Prostate gland (tissue), 2 donors: Measurements from ENCODE around the gene PLEKHA7. TPM values are rescaled to one million over a fixed set of nuclear protein-coding genes. Genes with fewer than 3 reads are reported as not detected.
"Not testable (repeated sequence)": the region's sequence is repeated elsewhere in the genome, so short reads cannot be mapped to it uniquely, and the experiment has no call there.

Experiments used
- DNase-seq: peaks from one replicate; pipeline ENCODE4 v3.0.0-alpha.2; 2019; ENCODE audit warnings: low spot score
- H3K27ac ChIP-seq, 2 donors: fragments of 200-600 bp; sonication (generic); 2 replicates each; pipeline ENCODE4 v1.5.1; 2017 to 2019
- H3K27me3 ChIP-seq: fragments of 200-600 bp; sonication (generic); replicated peaks from 2 replicates; pipeline ENCODE4 v1.5.1; 2019; ENCODE audit not compliant: insufficient read depth
- H3K36me3 ChIP-seq, 2 donors: fragments of 200-600 bp; sonication (generic); 1 replicate in 1 of 2; 2 replicates in 1 of 2; pipeline versions ENCODE4 v1.5.1 to v1.8.1; 2017 to 2019
- H3K4me1 ChIP-seq: fragments of 200-600 bp; sonication (generic); replicated peaks from 2 replicates; pipeline ENCODE4 v1.5.1; 2019
- H3K4me3 ChIP-seq, 2 donors: fragments of 200-600 bp; sonication (generic); 2 replicates each; pipeline ENCODE4 v1.5.1; 2017 to 2019
- H3K9me3 ChIP-seq: fragments of 200-600 bp; sonication (generic); 2 replicates; pipeline ENCODE4 v1.5.1; 2017
- POLR2A ChIP-seq: fragments of 450-650 bp; IDR thresholded peaks from one replicate; pipeline ENCODE4 v1.6.1; 2016; ENCODE audit warnings: antibody characterized with exemption, mild to moderate bottlenecking
- POLR2AphosphoS5 ChIP-seq: sonication (generic); formaldehyde crosslinking; IDR thresholded peaks from one replicate; pipeline ENCODE4 v1.6.1; 2017; ENCODE audit warnings: antibody characterized with exemption
- WGBS: methylation state at CpG from one replicate; pipeline ENCODE4 v1.1.5; 2018; 5-methylcytosine and 5-hydroxymethylcytosine counted together
- intact Hi-C: fragments of 100-400 bp; cut with DNase I; formaldehyde crosslinking; loops from one replicate; pipeline ENCODE4 v1.14.2; 2022
- total RNA-seq, 2 donors: library from RNA; depleted of rRNA; stranded (reverse); fragments of >200 nt; gene quantifications; one replicate each; pipeline ENCODE4 v1.1.0, GENCODE V29; 2016
- TF ChIP-seq, protein P1 (sequence below), 4 experiments: fragments of 200-600 bp in 2 of 4; fragments of 450-650 bp in 2 of 4; sonication (generic) in 2 of 4; IDR thresholded peaks; 1 replicate in 3 of 4; 2 replicates in 1 of 4; pipeline ENCODE4 v1.5.1; 2016 to 2019; ENCODE audit warnings: antibody characterized with exemption in 4 of 4, mild to moderate bottlenecking in 2 of 4, moderate library complexity in 2 of 4

Gene PLEKHA7
- total RNA-seq, 2 donors from 2014 or later: 14.6 to 38.3 TPM

DNA sequence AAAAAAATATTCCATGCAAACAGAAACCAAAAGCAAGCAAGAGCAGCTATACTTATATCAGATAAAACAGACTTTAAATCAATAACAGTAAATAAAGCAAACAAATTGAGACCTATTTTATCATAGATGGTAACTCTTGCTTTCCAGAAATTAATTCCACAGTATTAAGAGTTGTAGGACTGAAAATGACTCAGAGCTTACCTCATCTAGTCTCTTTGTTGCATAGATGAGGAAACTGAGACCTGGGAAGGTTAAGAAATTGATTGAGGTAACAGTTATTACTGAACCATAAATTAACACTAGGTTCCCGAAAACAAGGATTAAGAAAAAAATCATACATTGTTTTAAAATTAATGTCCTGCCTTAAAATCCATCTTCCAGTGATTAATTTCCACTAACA, 123.8 kb downstream of the PLEKHA7 start:
- H3K9me3 ChIP-seq: no peaks in the 10 kb centered on the region

DNA sequence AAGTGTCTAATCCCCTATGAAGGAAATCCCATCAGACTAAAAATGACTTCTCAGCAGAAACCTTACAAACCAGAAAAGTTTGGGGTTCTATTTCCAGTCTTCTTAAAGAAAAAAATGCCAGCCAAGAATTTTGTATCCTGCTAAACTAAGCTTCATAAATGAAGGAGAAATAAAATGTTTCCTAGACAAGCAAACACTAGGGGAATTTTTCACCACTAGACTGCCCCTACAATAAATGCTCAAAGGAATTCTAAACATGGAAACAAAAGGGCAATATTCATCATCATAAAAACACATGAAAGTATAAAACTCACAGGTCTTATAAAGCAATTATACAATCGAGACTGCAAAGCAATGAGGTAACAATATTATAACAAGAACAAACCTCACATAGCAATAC, 124.3 kb downstream of the PLEKHA7 start:
- TF ChIP-seq POLR2AphosphoS5 (no peak), POLR2A (no peak)
- TF ChIP-seq, protein P1, sequence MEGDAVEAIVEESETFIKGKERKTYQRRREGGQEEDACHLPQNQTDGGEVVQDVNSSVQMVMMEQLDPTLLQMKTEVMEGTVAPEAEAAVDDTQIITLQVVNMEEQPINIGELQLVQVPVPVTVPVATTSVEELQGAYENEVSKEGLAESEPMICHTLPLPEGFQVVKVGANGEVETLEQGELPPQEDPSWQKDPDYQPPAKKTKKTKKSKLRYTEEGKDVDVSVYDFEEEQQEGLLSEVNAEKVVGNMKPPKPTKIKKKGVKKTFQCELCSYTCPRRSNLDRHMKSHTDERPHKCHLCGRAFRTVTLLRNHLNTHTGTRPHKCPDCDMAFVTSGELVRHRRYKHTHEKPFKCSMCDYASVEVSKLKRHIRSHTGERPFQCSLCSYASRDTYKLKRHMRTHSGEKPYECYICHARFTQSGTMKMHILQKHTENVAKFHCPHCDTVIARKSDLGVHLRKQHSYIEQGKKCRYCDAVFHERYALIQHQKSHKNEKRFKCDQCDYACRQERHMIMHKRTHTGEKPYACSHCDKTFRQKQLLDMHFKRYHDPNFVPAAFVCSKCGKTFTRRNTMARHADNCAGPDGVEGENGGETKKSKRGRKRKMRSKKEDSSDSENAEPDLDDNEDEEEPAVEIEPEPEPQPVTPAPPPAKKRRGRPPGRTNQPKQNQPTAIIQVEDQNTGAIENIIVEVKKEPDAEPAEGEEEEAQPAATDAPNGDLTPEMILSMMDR (IDR thresholded peaks at IDR 0.05): no peak
- DNase-seq: no peak
- no peak overlapping the region for H3K4me3 ChIP-seq
- H3K9me3 ChIP-seq: no peaks in the 10 kb centered on the region
- WGBS: 91% methylated on average over 1 of the region's 1 CpG
- no peaks in the 10 kb centered on the region for H3K4me1 ChIP-seq
- H3K27ac ChIP-seq: no peak overlapping the region
- no peaks in the 10 kb centered on the region for H3K27me3 ChIP-seq
- intact Hi-C loops: no loop called here
- no peaks in the 10 kb centered on the region for H3K36me3 ChIP-seq

More for the DNA sequence above, 123.8 kb downstream of the PLEKHA7 start:
- 100% methylated on average over 1 of the region's 1 CpG for WGBS
- TF ChIP-seq POLR2A: no peak
- no peak for TF ChIP-seq POLR2AphosphoS5
- TF ChIP-seq, protein P1 (IDR thresholded peaks at IDR 0.05): no peak
- no peak for DNase-seq
- Histone ChIP-seq H3K36me3 (no peaks in the 10 kb centered on the region), H3K27ac (no peak overlapping the region), H3K4me1 (no peaks in the 10 kb centered on the region), H3K4me3 (no peak overlapping the region), H3K27me3 (no peaks in the 10 kb centered on the region)
- intact Hi-C loops: no loop called here

DNA sequence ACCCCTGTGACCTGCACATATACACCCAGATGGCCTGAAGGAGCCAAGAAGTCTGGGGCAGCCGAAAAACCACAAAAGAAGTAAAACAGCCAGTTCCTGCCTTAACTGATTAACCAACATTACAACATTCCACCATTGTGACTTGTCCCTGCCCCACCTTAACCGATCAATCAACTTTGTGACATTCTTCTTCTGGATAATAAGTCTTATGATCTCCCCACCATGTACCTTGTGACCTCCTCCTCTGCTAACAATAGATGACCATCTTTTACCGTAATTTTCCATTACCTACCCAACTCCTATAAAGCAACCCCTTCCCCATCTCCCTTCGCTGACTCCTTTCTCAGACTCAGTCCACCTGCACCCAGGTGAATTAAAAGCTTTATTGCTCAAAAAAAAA, 125.2 kb downstream of the PLEKHA7 start:
- H3K4me1 ChIP-seq, H3K27ac ChIP-seq, DNase-seq, H3K27me3 ChIP-seq, intact Hi-C loops, H3K4me3 ChIP-seq, H3K9me3 ChIP-seq, H3K36me3 ChIP-seq: not testable (repeated sequence)
- 95% methylated on average over 4 of the region's 4 CpGs for WGBS

- H3K4me1 ChIP-seq, H3K27ac ChIP-seq, H3K36me3 ChIP-seq, intact Hi-C loops, H3K4me3 ChIP-seq, DNase-seq, H3K9me3 ChIP-seq, H3K27me3 ChIP-seq: not testable (repeated sequence)
- 89% methylated on average over 23 of the region's 23 CpGs for whole genome bisulfite sequencing
Observed at GRCh38 chr11:16887887-16888286, 126.3 kb downstream of the PLEKHA7 start.

DNA sequence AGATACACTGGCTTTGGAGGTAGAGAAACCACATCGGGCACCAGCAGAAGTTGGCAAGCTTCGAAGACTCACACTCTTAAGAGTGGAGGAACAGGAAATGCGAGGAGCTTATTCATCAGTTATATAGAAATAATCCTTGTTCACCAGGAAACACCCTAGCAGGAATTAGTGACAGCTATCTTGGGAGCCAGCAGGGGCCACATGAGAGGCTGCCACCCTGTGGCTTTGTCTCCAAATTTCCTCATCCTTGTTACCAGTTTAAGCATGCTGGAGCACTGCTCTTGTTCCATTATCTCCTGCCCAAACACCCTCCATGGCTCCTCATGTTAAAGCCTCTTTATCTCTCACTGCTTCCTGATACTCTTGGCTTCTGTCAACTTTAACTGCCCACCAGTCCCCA, 131.0 kb downstream of the PLEKHA7 start:
- no peak overlapping the region for H3K4me3 ChIP-seq
- peaks cover 2% of the 10 kb centered on the region for H3K4me1 ChIP-seq
- H3K27ac ChIP-seq: no peak overlapping the region
- no peaks in the 10 kb centered on the region for H3K9me3 ChIP-seq
- H3K27me3 ChIP-seq: no peaks in the 10 kb centered on the region
- H3K36me3 ChIP-seq: no peaks in the 10 kb centered on the region
- peak; percentile 61 for DNase-seq
- intact Hi-C loops: no loop called here
- 42% methylated on average over 3 of the region's 3 CpGs for WGBS
- peak; percentile 57 for TF ChIP-seq POLR2AphosphoS5
- no peak for TF ChIP-seq POLR2A
- TF ChIP-seq, protein P1 (IDR thresholded peaks at IDR 0.05): peak in 2 of 4 experiments; percentile 40 to 44

DNA sequence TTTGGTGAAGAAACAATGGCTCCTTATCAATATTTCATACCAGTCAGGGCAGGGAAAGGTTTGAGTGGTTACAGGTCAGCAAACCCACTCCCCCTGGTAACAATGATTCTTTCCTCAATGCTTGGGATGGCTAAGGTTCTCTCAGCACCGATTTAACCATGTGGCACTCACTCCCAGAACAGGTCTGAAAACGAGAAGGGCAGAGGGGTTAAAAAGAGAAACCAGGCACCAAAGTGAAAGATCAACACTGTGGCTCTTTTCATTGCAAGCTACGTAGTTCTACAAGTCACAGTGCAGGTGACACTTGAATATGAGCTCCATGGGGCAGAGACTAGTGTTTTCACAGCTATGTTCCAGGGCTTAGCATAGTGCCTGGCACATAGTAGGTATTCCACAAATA, 132.4 kb downstream of the PLEKHA7 start:
- intact Hi-C loops: no loop called here
- no peaks in the 10 kb centered on the region for H3K9me3 ChIP-seq
- peaks cover 2% of the 10 kb centered on the region for H3K4me1 ChIP-seq
- no peak for DNase-seq
- 51% methylated on average over 3 of the region's 3 CpGs for WGBS
- H3K4me3 ChIP-seq: no peak overlapping the region
- TF ChIP-seq POLR2A: no peak
- peak overlapping the region in 1 of 2 donors; percentile 9 for H3K27ac ChIP-seq
- no peaks in the 10 kb centered on the region for H3K27me3 ChIP-seq
- no peaks in the 10 kb centered on the region for H3K36me3 ChIP-seq
